ENCODE measurements around the gene TSPAN7.
A peak's percentile ranks its signal among the peaks of the same experiment; 100 is the strongest.

The TSPAN7 gene

GRCh38 chrX:38561126-38561868 is at the start of gene TSPAN7:
Gene TSPAN7, plus strand, starts transcription at chrX:38561542. Its CDS starts 5 bp downstream, at chrX:38561547.
- peak; percentile 46 to 70 for DNase-seq (ENCODE audit: low read depth in 1 of 2, low spot score in 1 of 2)

- DNase-seq (ENCODE audit: low read depth in 1 of 2, low spot score in 1 of 2), result no peak
Observed at GRCh38 chrX:38513112-38513742, 48.1 kb upstream of the TSPAN7 start.

- no peak for DNase-seq (ENCODE audit: low read depth in 1 of 2, low spot score in 1 of 2)
Observed at GRCh38 chrX:38514016-38514854, 47.1 kb upstream of the TSPAN7 start.

- DNase-seq (ENCODE audit: low read depth in 1 of 2, low spot score in 1 of 2), result no peak
Observed at GRCh38 chrX:38515291-38515690, 46.1 kb upstream of the TSPAN7 start.

GRCh38 chrX:38516196-38516774 is 45.1 kb upstream of the TSPAN7 start:
- no peak for DNase-seq (ENCODE audit: low read depth in 1 of 2, low spot score in 1 of 2)

DNA sequence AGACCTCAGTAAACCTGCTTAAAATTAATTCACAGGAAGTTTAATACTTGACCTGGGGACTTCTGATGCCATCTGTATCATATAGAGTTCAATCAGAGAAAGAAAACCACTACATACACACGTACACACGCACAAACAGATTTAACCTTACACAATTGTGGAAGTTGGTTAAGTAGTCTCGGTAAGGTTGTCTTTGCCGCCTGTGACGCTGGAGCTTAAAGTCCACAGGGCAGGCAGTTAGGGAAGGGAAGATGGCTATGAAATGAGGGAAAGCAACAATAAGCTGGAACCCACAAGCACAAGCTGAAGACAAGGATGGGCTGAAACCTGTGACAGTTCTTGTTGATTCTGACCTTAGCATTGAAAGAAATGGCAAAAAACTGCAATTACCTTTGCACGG is 41.7 kb upstream of the TSPAN7 start:
- DNase-seq (ENCODE audit: low read depth in 1 of 2, low spot score in 1 of 2), result no peak

DNA sequence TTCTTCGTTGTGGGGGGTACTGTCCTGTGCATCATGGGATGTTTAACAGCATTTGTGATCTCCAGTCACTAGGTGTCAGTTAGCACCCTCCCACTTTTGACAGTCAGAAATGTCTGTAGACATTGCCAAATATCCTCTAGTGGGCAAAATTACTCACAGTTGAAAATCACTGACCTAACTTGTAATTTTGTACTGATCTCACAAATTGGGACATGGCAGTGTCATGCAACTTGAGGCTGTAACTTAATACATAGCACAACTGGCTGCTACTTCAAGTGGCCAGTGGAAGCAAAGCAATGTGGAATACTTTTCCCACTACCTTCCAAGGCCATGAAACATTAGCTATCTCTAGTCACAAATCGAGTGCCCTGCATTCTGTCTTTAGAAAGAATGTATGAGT is 23.2 kb upstream of the TSPAN7 start:
- DNase-seq (ENCODE audit: low read depth in 1 of 2, low spot score in 1 of 2), result no peak

DNA sequence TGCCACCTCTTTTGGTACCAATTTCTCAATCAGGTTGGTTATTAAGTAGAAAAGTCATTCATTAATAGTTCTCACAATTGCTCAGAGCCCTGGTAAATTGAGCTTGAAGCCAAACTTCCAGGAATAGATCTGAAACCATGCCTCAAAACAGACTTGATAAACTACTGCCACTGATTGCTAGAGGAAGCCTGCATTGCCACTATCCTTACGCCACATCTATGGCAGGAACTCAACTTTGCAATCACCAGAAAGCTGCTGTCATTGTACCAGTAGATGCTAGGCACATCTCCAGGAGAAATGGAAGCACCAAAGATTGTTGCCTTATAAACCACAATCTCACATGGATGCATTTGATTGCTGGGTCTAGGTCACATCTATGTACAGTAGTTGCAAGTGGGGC is 21.6 kb upstream of the TSPAN7 start:
- DNase-seq (ENCODE audit: low read depth in 1 of 2, low spot score in 1 of 2), result no peak

- no peak for DNase-seq (ENCODE audit: low read depth in 1 of 2, low spot score in 1 of 2)
Observed at GRCh38 chrX:38548508-38548907, 12.8 kb upstream of the TSPAN7 start.

GRCh38 chrX:38552721-38553120 is 8.6 kb upstream of the TSPAN7 start:
- no peak for DNase-seq (ENCODE audit: low read depth in 1 of 2, low spot score in 1 of 2)

DNA sequence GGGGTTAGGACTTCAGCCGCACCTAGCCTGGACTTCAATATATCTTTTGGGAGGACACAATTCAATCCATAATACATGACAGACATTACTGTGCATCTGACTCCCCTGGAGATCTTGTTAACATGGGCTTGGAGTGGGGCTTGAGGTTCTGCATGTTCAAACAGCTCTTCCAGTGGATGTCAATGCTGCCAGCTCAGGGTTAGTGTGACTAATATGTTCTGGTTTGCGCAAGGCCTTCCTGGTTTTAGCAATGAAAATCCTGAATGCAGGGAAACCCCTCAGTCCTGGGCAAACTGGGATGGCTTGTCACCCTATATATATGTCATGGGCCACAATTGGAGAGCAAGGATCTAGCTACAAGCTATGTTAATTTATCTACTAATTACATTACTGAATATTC is 2.7 kb upstream of the TSPAN7 start:
- DNase-seq (ENCODE audit: low read depth in 1 of 2, low spot score in 1 of 2), result no peak

- no peak for DNase-seq (ENCODE audit: low read depth in 1 of 2, low spot score in 1 of 2)
Observed at GRCh38 chrX:38560776-38561125, 591 bp upstream of the TSPAN7 start.

DNA sequence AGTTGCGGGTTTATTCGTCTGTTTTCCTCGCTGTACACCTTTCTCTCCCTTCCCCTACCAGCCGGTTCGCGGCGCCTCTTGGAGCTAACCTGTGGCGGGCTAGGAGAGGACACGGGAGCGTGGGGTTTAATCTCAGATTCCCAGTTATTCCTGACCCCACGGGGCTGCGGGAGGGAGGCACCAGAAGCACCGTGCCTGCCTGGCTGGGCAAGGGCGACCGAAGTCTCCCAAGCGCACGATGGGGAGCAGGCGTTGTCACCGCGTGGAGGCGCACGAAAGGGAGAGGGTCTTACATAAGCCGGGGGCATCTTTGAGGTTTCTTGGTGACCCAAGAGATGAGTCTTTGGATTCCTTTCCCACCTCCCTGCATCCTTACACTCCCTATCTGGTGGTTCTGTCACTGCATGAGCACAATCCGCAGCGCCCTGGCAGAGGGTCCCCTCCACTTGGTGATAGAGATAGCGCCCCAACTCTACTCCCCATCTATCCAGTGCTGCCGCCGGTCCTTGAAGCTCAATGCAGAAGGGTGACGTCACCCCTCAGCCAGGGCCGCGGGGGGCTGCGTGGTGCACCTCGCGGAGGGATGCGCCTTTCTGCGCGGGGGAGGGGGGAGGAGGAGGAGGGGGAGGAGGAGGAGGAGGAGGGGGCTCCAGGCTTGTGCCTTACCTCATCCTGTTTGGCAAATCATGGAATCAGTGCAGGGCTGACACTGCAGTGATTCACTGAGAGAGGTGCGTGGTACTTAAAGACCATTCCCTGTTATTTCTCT is 793 bp downstream of the TSPAN7 start:
- DNase-seq (ENCODE audit: low read depth in 1 of 2, low spot score in 1 of 2), result no peak

GRCh38 chrX:38563030-38563429 is 1.7 kb downstream of the TSPAN7 start:
- no peak for DNase-seq (ENCODE audit: low read depth in 1 of 2, low spot score in 1 of 2)

DNA sequence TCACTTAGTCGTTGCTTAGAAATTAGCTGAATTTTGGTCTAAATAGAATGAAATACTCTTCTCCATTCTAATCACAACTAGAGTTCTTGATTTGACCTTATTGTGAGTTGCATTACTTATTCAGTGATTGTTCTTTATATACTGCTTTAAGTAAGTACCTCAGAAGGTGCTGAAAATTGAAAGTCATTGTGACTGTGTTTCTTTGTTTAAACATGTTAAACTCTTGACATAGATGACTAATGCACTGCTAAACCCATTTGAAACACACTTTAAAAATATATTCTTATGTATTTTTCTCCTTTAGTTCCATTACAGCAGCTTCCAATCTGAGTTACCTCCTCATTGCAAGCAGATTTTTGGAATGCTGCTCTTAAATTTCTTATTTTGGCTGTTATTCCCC is 9.1 kb downstream of the TSPAN7 start:
- no peak for DNase-seq (ENCODE audit: low read depth in 1 of 2, low spot score in 1 of 2)

DNA sequence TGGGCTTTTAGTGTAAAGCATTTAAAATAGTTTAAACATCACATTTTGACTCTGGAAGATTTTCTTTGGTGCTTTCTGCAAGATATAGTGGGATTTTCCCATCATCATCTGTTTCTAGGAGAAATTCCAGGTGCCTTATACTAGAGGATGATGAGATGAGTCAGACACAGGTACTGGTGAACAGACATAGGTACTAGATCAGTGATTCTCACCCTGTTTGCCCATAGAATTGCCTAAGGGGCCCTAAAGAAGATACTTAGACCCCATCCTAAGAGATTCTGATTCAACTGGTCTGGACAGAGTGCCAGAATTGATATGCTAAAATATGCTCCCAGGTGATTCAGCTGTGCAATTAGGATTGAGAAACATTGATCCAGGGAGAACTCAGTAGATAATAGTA is 9.7 kb downstream of the TSPAN7 start:
- no peak for DNase-seq (ENCODE audit: low read depth in 1 of 2, low spot score in 1 of 2)

DNA sequence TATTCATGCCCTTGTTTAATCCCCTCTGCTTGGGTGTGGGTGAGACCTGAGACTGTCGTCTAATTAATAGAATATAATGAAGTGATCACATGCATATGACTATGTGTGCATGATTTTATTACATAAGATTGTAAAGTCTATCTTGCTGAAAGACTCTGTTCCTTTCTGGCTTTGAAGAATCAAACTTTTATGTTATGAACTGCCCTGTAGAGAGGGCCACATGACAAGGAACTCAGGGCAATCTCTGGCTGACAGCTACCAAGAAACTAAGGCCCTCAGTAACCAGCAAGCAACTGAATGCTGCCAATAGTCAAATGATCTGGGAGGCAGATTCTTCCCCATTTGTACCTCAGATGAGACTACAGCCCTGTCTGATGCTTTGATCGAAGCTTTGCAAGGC is 13.5 kb downstream of the TSPAN7 start:
- DNase-seq (ENCODE audit: low read depth in 1 of 2, low spot score in 1 of 2), result no peak

- DNase-seq (ENCODE audit: low read depth in 1 of 2, low spot score in 1 of 2), result no peak
Observed at GRCh38 chrX:38575888-38576287, 14.5 kb downstream of the TSPAN7 start.

GRCh38 chrX:38577738-38578137 is 16.4 kb downstream of the TSPAN7 start:
- no peak for DNase-seq (ENCODE audit: low read depth in 1 of 2, low spot score in 1 of 2)

DNA sequence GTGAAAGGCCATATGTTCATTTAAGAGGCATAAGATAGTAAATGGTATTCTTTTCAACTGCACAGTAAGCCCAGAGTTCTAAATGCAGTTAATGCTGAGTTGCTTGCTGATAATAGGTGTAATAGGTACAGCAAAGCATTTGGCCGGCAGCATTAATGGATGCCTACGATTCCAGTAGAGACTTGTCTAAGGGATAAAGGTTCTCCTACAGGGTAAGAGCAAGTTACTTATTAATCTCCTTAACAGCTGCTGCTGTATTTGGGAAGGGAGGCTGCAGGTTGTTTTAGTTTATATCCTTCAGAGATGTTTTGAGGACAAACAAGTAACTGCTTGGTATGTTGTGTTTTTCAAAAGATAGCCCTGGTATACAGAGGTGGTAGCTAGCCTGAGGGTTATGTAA is 16.8 kb downstream of the TSPAN7 start:
- no peak for DNase-seq (ENCODE audit: low read depth in 1 of 2, low spot score in 1 of 2)

GRCh38 chrX:38583181-38583580 is 21.8 kb downstream of the TSPAN7 start:
- no peak for DNase-seq (ENCODE audit: low read depth in 1 of 2, low spot score in 1 of 2)
